GM23338 (cell line): ENCODE results near the gene NLRP1. TPM values are rescaled to one million over a fixed set of nuclear protein-coding genes. Genes with fewer than 3 reads are reported as not detected.

ENCODE experiments used
- ATAC-seq: fragments of 200-7000 bp; cut with Tn5 transposase; 3 replicates; pipeline ENCODE4 v1.9.1; 2020
- DNase-seq: peaks from one replicate; pipeline ENCODE4 v3.0.0-alpha.2; 2015; ENCODE audit warnings: low spot score
- H2AFZ ChIP-seq: fragments of 200-600 bp; sonication (generic); 2 replicates; pipeline ENCODE4 v1.8.0; 2016; ENCODE audit warnings: antibody characterized with exemption, mild to moderate bottlenecking, moderate library complexity
- H3F3A ChIP-seq: fragments of 200-600 bp; sonication (generic); replicated peaks from 2 replicates; pipeline ENCODE4 v1.8.0; 2017; ENCODE audit warnings: antibody characterized with exemption, mixed run types, low read depth
- H3K27ac ChIP-seq: fragments of 200-600 bp; sonication (generic); 2 replicates; pipeline ENCODE4 v1.6.1; 2016; ENCODE audit warnings: low read depth
- H3K27me3 ChIP-seq: fragments of 200-600 bp; sonication (generic); 2 replicates; pipeline ENCODE4 v1.8.0; 2016; ENCODE audit warnings: mild to moderate bottlenecking, mixed run types, moderate library complexity; ENCODE audit not compliant: insufficient read depth
- H3K36me3 ChIP-seq: fragments of 200-600 bp; sonication (generic); 2 replicates; pipeline ENCODE4 v1.8.0; 2016; ENCODE audit warnings: mild to moderate bottlenecking; ENCODE audit not compliant: insufficient read depth
- H3K4me1 ChIP-seq: fragments of 200-600 bp; sonication (generic); 2 replicates; pipeline ENCODE4 v1.8.0; 2016; ENCODE audit warnings: mild to moderate bottlenecking, moderate library complexity; ENCODE audit not compliant: insufficient read depth
- H3K4me2 ChIP-seq: fragments of 200-600 bp; sonication (generic); 2 replicates; pipeline ENCODE4 v1.7.1; 2017; ENCODE audit warnings: mixed run types
- H3K4me3 ChIP-seq: fragments of 200-600 bp; sonication (generic); 2 replicates; pipeline ENCODE4 v1.6.1; 2016; ENCODE audit warnings: mixed run types
- H3K79me2 ChIP-seq: fragments of 200-600 bp; sonication (generic); replicated peaks from 2 replicates; pipeline ENCODE4 v1.8.0; 2017; ENCODE audit warnings: mild to moderate bottlenecking; ENCODE audit not compliant: insufficient read depth
- H3K9me2 ChIP-seq: fragments of 200-600 bp; sonication (generic); 2 replicates; pipeline ENCODE4 v1.8.0; 2017; ENCODE audit not compliant: insufficient read depth
- H4K20me1 ChIP-seq: fragments of 200-600 bp; sonication (generic); replicated peaks from 2 replicates; pipeline ENCODE4 v1.8.0; 2017; ENCODE audit warnings: mild to moderate bottlenecking; ENCODE audit not compliant: insufficient read depth
- H3K27ac Mint-ChIP-seq: 2 replicates; pipeline ENCODE4 v1.8.0; 2020; ENCODE audit warnings: inconsistent platforms, mild to moderate bottlenecking, moderate library complexity, mixed read lengths
- H3K27me3 Mint-ChIP-seq: 3 replicates; pipeline ENCODE4 v1.8.0; 2022; ENCODE audit warnings: low read depth, mild to moderate bottlenecking, moderate library complexity, mixed read lengths, inconsistent platforms; ENCODE audit not compliant: insufficient read depth, poor library complexity
- H3K36me3 Mint-ChIP-seq: 3 replicates; pipeline ENCODE4 v1.8.0; 2021; ENCODE audit warnings: low read depth, mild to moderate bottlenecking, inconsistent platforms, moderate library complexity, mixed read lengths
- H3K4me1 Mint-ChIP-seq: 3 replicates; pipeline ENCODE4 v1.8.0; 2020; ENCODE audit warnings: mild to moderate bottlenecking, inconsistent platforms, mixed read lengths
- H3K4me3 Mint-ChIP-seq: 3 replicates; pipeline ENCODE4 v1.8.0; 2021; ENCODE audit warnings: moderate library complexity, mild to moderate bottlenecking, inconsistent platforms, mixed read lengths
- H3K9me3 Mint-ChIP-seq: 3 replicates; pipeline ENCODE4 v1.8.0; 2020; ENCODE audit warnings: moderate library complexity, mild to moderate bottlenecking, inconsistent platforms, mixed read lengths
- CREB1 ChIP-seq: fragments of 250-450 bp; sonication (Bioruptor Pico); IDR thresholded peaks from 2 replicates; pipeline ENCODE4 v1.5.0; 2020; ENCODE audit warnings: low read depth, mild to moderate bottlenecking, moderate library complexity
- JUNB ChIP-seq: IDR thresholded peaks from one replicate; pipeline ENCODE4 v1.6.1; 2016; ENCODE audit warnings: antibody characterized with exemption; ENCODE audit not compliant: unreplicated experiment
- STAT1 ChIP-seq: IDR thresholded peaks from one replicate; pipeline ENCODE4 v1.6.1; 2016; ENCODE audit warnings: antibody characterized with exemption; ENCODE audit not compliant: unreplicated experiment
- ZNF331 ChIP-seq: fragments of 250-450 bp; sonication (Bioruptor Pico); IDR thresholded peaks from 2 replicates; pipeline ENCODE4 v1.5.0; 2020; ENCODE audit warnings: low read depth, mild to moderate bottlenecking, moderate library complexity
- polyA plus RNA-seq: library from polyadenylated mRNA; unstranded; fragments of >200 nt; fragmentation: Nextera tagmentation; extraction: Ambion mirVana; gene quantifications from 2 replicates; pipeline ENCODE4 v1.2.1, GENCODE V29; 2016
- total RNA-seq: library from RNA; depleted of rRNA; stranded (reverse); fragments of >200 nt; shearing (Covaris generic); gene quantifications from 2 replicates; pipeline ENCODE4 v1.2.3, GENCODE V29; 2014
- TF ChIP-seq, protein P1 (sequence below): IDR thresholded peaks from one replicate; pipeline ENCODE4 v1.6.1; 2018; ENCODE audit warnings: antibody characterized with exemption; ENCODE audit not compliant: unreplicated experiment
- TF ChIP-seq, protein P2 (sequence below): IDR thresholded peaks from 2 replicates; pipeline ENCODE4 v1.6.1; 2016; ENCODE audit warnings: antibody characterized with exemption
- TF ChIP-seq, protein P3 (sequence below): fragments of 250-450 bp; sonication (Bioruptor Pico); IDR thresholded peaks from 2 replicates; pipeline ENCODE4 v1.5.0; 2020; ENCODE audit warnings: mild to moderate bottlenecking, moderate library complexity

NLRP1 gene
- total and polyA plus RNA-seq, 2 experiments from 2014 or later = 7.6 to 16.2 TPM

DNA sequence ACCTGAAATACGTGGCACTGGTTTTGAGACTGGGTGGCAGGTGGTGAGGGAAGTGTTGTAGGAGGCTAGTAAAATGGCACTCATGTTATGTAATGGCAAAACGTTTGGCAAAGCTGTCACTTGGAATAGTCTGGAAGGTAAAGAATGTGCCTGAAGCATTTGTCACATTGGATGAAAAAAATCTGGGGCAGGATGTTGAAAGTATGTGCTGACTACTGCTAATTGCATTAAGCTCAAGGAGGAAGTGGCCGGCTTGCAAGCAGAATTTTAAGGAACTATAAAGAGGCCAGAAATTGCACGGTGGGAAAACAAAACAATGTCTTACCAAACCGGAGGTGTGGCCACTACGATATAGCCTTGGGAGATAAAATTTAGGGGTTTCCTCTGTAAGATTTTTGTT, 26.6 kb upstream of the NLRP1 start (continued):
- TF ChIP-seq, protein P1, sequence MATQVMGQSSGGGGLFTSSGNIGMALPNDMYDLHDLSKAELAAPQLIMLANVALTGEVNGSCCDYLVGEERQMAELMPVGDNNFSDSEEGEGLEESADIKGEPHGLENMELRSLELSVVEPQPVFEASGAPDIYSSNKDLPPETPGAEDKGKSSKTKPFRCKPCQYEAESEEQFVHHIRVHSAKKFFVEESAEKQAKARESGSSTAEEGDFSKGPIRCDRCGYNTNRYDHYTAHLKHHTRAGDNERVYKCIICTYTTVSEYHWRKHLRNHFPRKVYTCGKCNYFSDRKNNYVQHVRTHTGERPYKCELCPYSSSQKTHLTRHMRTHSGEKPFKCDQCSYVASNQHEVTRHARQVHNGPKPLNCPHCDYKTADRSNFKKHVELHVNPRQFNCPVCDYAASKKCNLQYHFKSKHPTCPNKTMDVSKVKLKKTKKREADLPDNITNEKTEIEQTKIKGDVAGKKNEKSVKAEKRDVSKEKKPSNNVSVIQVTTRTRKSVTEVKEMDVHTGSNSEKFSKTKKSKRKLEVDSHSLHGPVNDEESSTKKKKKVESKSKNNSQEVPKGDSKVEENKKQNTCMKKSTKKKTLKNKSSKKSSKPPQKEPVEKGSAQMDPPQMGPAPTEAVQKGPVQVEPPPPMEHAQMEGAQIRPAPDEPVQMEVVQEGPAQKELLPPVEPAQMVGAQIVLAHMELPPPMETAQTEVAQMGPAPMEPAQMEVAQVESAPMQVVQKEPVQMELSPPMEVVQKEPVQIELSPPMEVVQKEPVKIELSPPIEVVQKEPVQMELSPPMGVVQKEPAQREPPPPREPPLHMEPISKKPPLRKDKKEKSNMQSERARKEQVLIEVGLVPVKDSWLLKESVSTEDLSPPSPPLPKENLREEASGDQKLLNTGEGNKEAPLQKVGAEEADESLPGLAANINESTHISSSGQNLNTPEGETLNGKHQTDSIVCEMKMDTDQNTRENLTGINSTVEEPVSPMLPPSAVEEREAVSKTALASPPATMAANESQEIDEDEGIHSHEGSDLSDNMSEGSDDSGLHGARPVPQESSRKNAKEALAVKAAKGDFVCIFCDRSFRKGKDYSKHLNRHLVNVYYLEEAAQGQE = no peak
- TF ChIP-seq STAT1 (no peak), CREB1 (no peak), JUNB (no peak)
- TF ChIP-seq, protein P2, sequence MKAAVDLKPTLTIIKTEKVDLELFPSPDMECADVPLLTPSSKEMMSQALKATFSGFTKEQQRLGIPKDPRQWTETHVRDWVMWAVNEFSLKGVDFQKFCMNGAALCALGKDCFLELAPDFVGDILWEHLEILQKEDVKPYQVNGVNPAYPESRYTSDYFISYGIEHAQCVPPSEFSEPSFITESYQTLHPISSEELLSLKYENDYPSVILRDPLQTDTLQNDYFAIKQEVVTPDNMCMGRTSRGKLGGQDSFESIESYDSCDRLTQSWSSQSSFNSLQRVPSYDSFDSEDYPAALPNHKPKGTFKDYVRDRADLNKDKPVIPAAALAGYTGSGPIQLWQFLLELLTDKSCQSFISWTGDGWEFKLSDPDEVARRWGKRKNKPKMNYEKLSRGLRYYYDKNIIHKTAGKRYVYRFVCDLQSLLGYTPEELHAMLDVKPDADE = no peak

DNA sequence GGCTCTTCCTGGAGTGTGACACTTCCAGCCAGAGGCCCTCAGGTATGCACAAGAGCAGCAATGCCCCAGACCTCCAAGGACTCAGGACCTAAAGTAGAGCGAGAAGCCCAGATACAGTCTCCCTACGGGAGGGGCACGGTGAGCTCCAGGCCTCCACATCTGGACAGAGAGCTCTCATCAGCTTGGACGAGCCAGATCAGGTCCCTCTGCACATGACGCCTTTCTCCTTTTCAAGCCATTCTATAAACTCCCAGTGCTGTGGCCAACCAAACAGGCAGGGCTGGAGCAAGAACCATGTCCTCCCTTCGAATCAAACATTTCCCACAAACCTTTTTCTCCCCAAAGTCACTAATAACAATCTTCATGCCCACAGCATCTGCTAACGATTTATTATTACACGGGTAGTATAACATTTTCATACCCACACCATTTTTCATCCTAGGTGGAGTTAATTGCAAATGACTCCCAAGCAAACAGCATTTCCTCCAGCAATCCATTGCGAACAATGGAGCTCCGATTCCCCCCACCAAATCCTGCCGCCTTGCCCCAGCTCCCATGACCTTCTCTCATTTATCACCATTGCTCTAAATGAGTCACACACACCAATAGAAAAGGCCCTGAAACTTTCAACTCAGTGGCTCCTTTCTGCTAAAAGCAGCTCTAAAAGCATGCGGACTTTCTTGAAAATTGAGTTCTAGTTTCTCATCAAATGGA, 24.2 kb upstream of the NLRP1 start:
- Mint-ChIP-seq H3K4me3 (no peak overlapping the region), H3K36me3 (no peaks in the 10 kb centered on the region), H3K4me1 (no peaks in the 10 kb centered on the region), H3K9me3 (peaks cover 2% of the 10 kb centered on the region; the same call in 1 of the 3 replicates), H3K27ac (no peak overlapping the region), H3K27me3 (peaks cover 2% of the 10 kb centered on the region)
- Histone ChIP-seq H3K4me2 (no peak overlapping the region), H3K4me1 (no peaks in the 10 kb centered on the region), H3K27me3 (no peaks in the 10 kb centered on the region), H2AFZ (no peak overlapping the region; the same call in 1 of the 2 replicates), H3F3A (no peaks in the 10 kb centered on the region), H3K79me2 (no peaks in the 10 kb centered on the region), H3K36me3 (no peaks in the 10 kb centered on the region), H3K4me3 (no peak overlapping the region), H4K20me1 (no peaks in the 10 kb centered on the region), H3K9me2 (no peaks in the 10 kb centered on the region), H3K27ac (no peak overlapping the region)
- DNase-seq = no peak
- no peak for ATAC-seq
- no peak for TF ChIP-seq ZNF331 (CRISPR knock-in tag)
- TF ChIP-seq JUNB = no peak
- TF ChIP-seq, protein P3, sequence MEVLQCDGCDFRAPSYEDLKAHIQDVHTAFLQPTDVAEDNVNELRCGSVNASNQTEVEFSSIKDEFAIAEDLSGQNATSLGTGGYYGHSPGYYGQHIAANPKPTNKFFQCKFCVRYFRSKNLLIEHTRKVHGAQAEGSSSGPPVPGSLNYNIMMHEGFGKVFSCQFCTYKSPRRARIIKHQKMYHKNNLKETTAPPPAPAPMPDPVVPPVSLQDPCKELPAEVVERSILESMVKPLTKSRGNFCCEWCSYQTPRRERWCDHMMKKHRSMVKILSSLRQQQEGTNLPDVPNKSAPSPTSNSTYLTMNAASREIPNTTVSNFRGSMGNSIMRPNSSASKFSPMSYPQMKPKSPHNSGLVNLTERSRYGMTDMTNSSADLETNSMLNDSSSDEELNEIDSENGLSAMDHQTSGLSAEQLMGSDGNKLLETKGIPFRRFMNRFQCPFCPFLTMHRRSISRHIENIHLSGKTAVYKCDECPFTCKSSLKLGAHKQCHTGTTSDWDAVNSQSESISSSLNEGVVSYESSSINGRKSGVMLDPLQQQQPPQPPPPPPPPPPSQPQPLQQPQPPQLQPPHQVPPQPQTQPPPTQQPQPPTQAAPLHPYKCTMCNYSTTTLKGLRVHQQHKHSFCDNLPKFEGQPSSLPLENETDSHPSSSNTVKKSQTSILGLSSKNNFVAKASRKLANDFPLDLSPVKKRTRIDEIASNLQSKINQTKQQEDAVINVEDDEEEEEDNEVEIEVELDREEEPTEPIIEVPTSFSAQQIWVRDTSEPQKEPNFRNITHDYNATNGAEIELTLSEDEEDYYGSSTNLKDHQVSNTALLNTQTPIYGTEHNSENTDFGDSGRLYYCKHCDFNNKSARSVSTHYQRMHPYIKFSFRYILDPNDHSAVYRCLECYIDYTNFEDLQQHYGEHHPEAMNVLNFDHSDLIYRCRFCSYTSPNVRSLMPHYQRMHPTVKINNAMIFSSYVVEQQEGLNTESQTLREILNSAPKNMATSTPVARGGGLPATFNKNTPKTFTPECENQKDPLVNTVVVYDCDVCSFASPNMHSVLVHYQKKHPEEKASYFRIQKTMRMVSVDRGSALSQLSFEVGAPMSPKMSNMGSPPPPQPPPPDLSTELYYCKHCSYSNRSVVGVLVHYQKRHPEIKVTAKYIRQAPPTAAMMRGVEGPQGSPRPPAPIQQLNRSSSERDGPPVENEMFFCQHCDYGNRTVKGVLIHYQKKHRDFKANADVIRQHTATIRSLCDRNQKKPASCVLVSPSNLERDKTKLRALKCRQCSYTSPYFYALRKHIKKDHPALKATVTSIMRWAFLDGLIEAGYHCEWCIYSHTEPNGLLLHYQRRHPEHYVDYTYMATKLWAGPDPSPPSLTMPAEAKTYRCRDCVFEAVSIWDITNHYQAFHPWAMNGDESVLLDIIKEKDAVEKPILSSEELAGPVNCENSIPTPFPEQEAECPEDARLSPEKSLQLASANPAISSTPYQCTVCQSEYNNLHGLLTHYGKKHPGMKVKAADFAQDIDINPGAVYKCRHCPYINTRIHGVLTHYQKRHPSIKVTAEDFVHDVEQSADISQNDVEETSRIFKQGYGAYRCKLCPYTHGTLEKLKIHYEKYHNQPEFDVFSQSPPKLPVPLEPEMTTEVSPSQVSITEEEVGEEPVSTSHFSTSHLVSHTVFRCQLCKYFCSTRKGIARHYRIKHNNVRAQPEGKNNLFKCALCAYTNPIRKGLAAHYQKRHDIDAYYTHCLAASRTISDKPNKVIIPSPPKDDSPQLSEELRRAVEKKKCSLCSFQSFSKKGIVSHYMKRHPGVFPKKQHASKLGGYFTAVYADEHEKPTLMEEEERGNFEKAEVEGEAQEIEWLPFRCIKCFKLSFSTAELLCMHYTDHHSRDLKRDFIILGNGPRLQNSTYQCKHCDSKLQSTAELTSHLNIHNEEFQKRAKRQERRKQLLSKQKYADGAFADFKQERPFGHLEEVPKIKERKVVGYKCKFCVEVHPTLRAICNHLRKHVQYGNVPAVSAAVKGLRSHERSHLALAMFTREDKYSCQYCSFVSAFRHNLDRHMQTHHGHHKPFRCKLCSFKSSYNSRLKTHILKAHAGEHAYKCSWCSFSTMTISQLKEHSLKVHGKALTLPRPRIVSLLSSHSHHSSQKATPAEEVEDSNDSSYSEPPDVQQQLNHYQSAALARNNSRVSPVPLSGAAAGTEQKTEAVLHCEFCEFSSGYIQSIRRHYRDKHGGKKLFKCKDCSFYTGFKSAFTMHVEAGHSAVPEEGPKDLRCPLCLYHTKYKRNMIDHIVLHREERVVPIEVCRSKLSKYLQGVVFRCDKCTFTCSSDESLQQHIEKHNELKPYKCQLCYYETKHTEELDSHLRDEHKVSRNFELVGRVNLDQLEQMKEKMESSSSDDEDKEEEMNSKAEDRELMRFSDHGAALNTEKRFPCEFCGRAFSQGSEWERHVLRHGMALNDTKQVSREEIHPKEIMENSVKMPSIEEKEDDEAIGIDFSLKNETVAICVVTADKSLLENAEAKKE (CRISPR knock-in tag) = no peak
